Neural progenitor cell (in vitro differentiated cells): Measurements from ENCODE around the gene CPA4. TPM values are rescaled to one million over a fixed set of nuclear protein-coding genes. Genes with fewer than 3 reads are reported as not detected.

Source experiments
- DNase-seq: peaks from one replicate; pipeline ENCODE4 v3.0.0-alpha.2; 2016; ENCODE audit warnings: low spot score
- H2AFZ ChIP-seq: fragments of 200-600 bp; sonication (generic); replicated peaks from 2 replicates; pipeline ENCODE4 v1.6.1; 2016; ENCODE audit warnings: antibody characterized with exemption
- H3F3A ChIP-seq: fragments of 200-600 bp; sonication (generic); 2 replicates; pipeline ENCODE4 v1.6.1; 2016; ENCODE audit warnings: antibody characterized with exemption, low read depth
- H3K27ac ChIP-seq: fragments of 200-600 bp; sonication (generic); 2 replicates; pipeline ENCODE4 v1.5.1; 2016; ENCODE audit warnings: mild to moderate bottlenecking
- H3K27me3 ChIP-seq: fragments of 200-600 bp; sonication (generic); 2 replicates; pipeline ENCODE4 v1.6.1; 2016; ENCODE audit warnings: mild to moderate bottlenecking, moderate library complexity
- H3K36me3 ChIP-seq: fragments of 200-600 bp; sonication (generic); 2 replicates; pipeline ENCODE4 v1.5.1; 2016
- H3K4me1 ChIP-seq: fragments of 200-600 bp; sonication (generic); 2 replicates; pipeline ENCODE4 v1.6.1; 2016; ENCODE audit warnings: mixed run types
- H3K4me2 ChIP-seq: fragments of 200-600 bp; sonication (generic); 2 replicates; pipeline ENCODE4 v1.6.1; 2016
- H3K4me3 ChIP-seq: fragments of 200-600 bp; sonication (generic); 2 replicates; pipeline ENCODE4 v1.5.1; 2016
- H3K79me2 ChIP-seq: fragments of 200-600 bp; sonication (generic); 2 replicates; pipeline ENCODE4 v1.6.1; 2016; ENCODE audit warnings: low read depth
- H3K9ac ChIP-seq: fragments of 200-600 bp; sonication (generic); 2 replicates; pipeline ENCODE4 v1.6.1; 2016
- H3K9me3 ChIP-seq: fragments of 200-600 bp; sonication (generic); 2 replicates; pipeline ENCODE4 v1.5.1; 2016; ENCODE audit warnings: low read depth
- H4K20me1 ChIP-seq: fragments of 200-600 bp; sonication (generic); 2 replicates; pipeline ENCODE4 v1.6.1; 2016; ENCODE audit warnings: low read depth
- H3K27ac Mint-ChIP-seq: 3 replicates; pipeline ENCODE4 v1.8.0; 2021; ENCODE audit warnings: mixed read lengths
- H3K27me3 Mint-ChIP-seq: 2 replicates; pipeline ENCODE4 v1.8.0; 2022; ENCODE audit warnings: low read depth, mild to moderate bottlenecking, inconsistent platforms, moderate library complexity, mixed read lengths; ENCODE audit not compliant: insufficient read depth
- H3K36me3 Mint-ChIP-seq: 3 replicates; pipeline ENCODE4 v1.8.0; 2021; ENCODE audit warnings: mixed read lengths
- H3K4me1 Mint-ChIP-seq: 3 replicates; pipeline ENCODE4 v1.8.0; 2021; ENCODE audit warnings: mixed read lengths
- H3K4me3 Mint-ChIP-seq: 3 replicates; pipeline ENCODE4 v1.8.0; 2021; ENCODE audit warnings: mild to moderate bottlenecking, moderate library complexity, mixed read lengths
- H3K9me3 Mint-ChIP-seq: 3 replicates; pipeline ENCODE4 v1.8.0; 2020; ENCODE audit warnings: mixed read lengths
- CTCF ChIP-seq: fragments of 200-600 bp; sonication (generic); IDR thresholded peaks from 2 replicates; pipeline ENCODE4 v1.5.1; 2017; ENCODE audit warnings: antibody characterized with exemption, mild to moderate bottlenecking
- EZH2 ChIP-seq: fragments of 200-600 bp; sonication (generic); IDR thresholded peaks from 2 replicates; pipeline ENCODE4 v1.6.1; 2017; ENCODE audit warnings: antibody characterized with exemption, mild to moderate bottlenecking, moderate library complexity
- EZH2phosphoT487 ChIP-seq: fragments of 200-600 bp; sonication (generic); IDR thresholded peaks from 2 replicates; pipeline ENCODE4 v1.6.1; 2017; ENCODE audit warnings: antibody characterized with exemption
- total RNA-seq: library from RNA; depleted of rRNA; stranded (reverse); fragments of >200 nt; gene quantifications from 2 replicates; pipeline ENCODE4 v1.2.3, GENCODE V29; 2015; ENCODE audit warnings: low replicate concordance

CPA4 gene
- total RNA-seq, 1 donor from 2014 or later: not detected

DNA sequence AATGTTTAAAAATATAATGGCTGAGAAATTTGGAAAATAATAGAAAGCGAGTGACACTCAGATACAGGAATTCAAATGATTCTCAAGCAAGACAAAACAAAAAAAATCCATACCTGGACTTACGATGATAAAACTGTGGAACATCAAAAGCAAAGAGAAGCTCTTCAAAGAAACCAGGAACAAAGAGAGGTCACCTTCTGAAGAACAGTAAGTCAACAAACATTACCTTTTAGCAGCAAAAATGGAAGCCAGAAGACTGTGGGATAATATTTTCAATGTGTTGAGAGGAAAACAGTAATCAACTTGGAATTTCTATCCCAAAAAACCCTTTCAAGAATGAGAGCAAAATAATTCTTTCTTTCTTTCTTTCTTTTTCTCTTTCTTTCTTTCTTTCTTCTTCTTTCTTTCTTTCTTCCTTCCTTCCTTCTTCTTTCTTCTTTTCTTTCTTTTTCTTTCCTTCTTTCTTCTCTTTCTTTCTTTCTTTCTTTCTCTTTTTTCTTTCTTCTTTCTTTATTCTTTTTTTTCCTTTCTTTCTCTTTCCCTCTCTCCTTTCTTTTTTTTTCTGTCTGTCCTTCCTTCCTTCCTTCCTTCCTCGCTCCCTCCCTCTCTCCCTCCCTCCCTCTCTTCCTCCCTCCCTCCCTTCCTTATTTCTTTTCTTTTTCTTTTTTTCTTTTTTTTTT, 49.9 kb downstream of the CPA4 start:
- Mint-ChIP-seq H3K27ac (peak overlapping the region; percentile 47), H3K4me1 (peaks cover 51% of the 10 kb centered on the region), H3K27me3 (peaks cover 8% of the 10 kb centered on the region), H3K9me3 (peaks cover 8% of the 10 kb centered on the region), H3K36me3 (no peaks in the 10 kb centered on the region), H3K4me3 (no peak overlapping the region)
- no peak overlapping the region for H3K4me2 ChIP-seq
- H3K79me2 ChIP-seq: no peaks in the 10 kb centered on the region
- H3K9me3 ChIP-seq: no peaks in the 10 kb centered on the region
- peaks cover 34% of the 10 kb centered on the region for H3K4me1 ChIP-seq
- H4K20me1 ChIP-seq: no peaks in the 10 kb centered on the region
- no peak overlapping the region for H2AFZ ChIP-seq
- no peak overlapping the region for H3K4me3 ChIP-seq
- TF ChIP-seq EZH2: no peak
- TF ChIP-seq EZH2phosphoT487: no peak
- TF ChIP-seq CTCF: no peak
- H3K27me3 ChIP-seq: no peaks in the 10 kb centered on the region
- no peak for DNase-seq
- peaks cover 24% of the 10 kb centered on the region for H3F3A ChIP-seq
- H3K27ac ChIP-seq: no peak overlapping the region
- no peak overlapping the region for H3K9ac ChIP-seq
- H3K36me3 ChIP-seq: no peaks in the 10 kb centered on the region

DNA sequence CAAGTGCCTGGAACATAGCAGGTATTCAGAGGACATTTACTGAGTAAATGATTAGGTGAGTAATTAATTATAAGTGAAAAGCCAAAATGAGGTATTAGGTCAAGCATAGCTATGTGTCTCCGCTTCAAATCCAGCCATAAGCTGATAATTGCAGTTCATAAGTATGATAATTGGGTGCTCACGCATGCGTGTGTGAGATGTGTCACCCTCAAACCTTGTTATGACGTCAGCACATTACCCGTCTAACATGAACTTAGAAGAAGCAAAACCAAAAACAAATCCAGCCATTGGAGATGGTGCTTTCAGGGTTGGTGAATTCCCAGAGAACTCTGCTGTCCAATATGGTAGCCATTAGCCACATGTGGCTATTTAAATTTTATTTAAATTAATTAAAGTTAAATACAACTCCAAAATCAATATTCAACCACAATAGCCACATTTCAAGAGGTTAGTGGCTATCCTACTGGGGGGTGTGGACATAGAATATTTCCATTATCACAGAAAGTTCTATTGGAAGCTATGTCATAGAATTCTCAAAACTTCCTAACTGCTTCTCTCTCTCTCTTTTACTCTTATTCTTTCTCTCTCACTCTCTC, 51.4 kb downstream of the CPA4 start, which contains the start of gene CPA5:
CPA5 (plus strand) TSS at position 546 of the 596 bp plus-strand sequence. CDS start 1,670 bp downstream, outside the sequence.
- Histone ChIP-seq H3K4me1 (peaks cover 22% of the 10 kb centered on the region), H3K27me3 (no peaks in the 10 kb centered on the region), H3F3A (peaks cover 24% of the 10 kb centered on the region), H3K79me2 (no peaks in the 10 kb centered on the region), H2AFZ (peak within 1 kb of the TSS; percentile 93), H3K36me3 (no peaks in the 10 kb centered on the region), H3K9me3 (no peaks in the 10 kb centered on the region), H3K9ac (no peak within 1 kb of the TSS), H4K20me1 (no peaks in the 10 kb centered on the region), H3K27ac (peak within 1 kb of the TSS; percentile 72), H3K4me2 (peak within 1 kb of the TSS; percentile 73), H3K4me3 (peak within 1 kb of the TSS; percentile 21)
- peaks cover 10% of the 10 kb centered on the region for H3K9me3 Mint-ChIP-seq
- H3K36me3 Mint-ChIP-seq: peaks cover 1% of the 10 kb centered on the region
- TF ChIP-seq CTCF (no peak), EZH2phosphoT487 (no peak), EZH2 (no peak)
- peak within 1 kb of the TSS; percentile 96 for H3K27ac Mint-ChIP-seq
- DNase-seq: no peak
- H3K4me3 Mint-ChIP-seq: peak within 1 kb of the TSS; percentile 59
- H3K4me1 Mint-ChIP-seq: peaks cover 51% of the 10 kb centered on the region
- H3K27me3 Mint-ChIP-seq: peaks cover 8% of the 10 kb centered on the region

DNA sequence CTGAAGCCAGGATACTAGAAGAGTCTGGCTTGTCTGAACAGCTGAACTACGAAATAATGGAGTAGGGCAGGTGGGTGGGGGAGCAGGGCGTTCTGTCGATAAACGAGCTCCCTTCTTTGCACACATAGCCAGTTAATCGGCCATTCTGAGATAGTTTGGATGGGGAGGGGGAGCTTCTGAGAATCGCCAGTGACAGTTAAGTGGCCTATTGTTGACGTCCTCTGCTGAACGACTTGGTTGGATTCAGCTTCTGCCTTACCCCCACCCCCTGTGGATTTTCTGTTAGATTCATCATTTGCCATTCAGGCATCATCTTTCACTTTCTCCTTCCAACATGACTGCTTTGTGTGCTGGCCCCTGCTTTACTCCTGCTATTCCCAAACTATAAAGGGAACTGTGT, 52.2 kb downstream of the CPA4 start:
- Histone ChIP-seq H4K20me1 (no peaks in the 10 kb centered on the region), H3K9me3 (no peaks in the 10 kb centered on the region), H3K4me1 (peaks cover 27% of the 10 kb centered on the region), H3K79me2 (no peaks in the 10 kb centered on the region), H3K36me3 (no peaks in the 10 kb centered on the region), H3F3A (peaks cover 29% of the 10 kb centered on the region), H2AFZ (peak overlapping the region; percentile 93), H3K4me3 (peak overlapping the region; percentile 21), H3K27ac (peak overlapping the region; percentile 72), H3K27me3 (no peaks in the 10 kb centered on the region), H3K4me2 (peak overlapping the region; percentile 73), H3K9ac (no peak overlapping the region)
- H3K27me3 Mint-ChIP-seq: peaks cover 6% of the 10 kb centered on the region
- peaks cover 59% of the 10 kb centered on the region for H3K4me1 Mint-ChIP-seq
- H3K27ac Mint-ChIP-seq: peak overlapping the region; percentile 96
- peak; percentile 86 for DNase-seq
- H3K9me3 Mint-ChIP-seq: peaks cover 10% of the 10 kb centered on the region
- peaks cover 1% of the 10 kb centered on the region for H3K36me3 Mint-ChIP-seq
- TF ChIP-seq EZH2 (no peak), CTCF (no peak), EZH2phosphoT487 (no peak)
- peak overlapping the region; percentile 59 for H3K4me3 Mint-ChIP-seq
